HPDE6-E6E7 (cell line): ENCODE results near the gene CLBA1.

ENCODE experiments used
- DNase-seq: peaks from one replicate; pipeline ENCODE4 v3.0.0; 2011; ENCODE audit warnings: missing footprints; ENCODE audit errors: extremely low spot score

Gene CLBA1

DNA sequence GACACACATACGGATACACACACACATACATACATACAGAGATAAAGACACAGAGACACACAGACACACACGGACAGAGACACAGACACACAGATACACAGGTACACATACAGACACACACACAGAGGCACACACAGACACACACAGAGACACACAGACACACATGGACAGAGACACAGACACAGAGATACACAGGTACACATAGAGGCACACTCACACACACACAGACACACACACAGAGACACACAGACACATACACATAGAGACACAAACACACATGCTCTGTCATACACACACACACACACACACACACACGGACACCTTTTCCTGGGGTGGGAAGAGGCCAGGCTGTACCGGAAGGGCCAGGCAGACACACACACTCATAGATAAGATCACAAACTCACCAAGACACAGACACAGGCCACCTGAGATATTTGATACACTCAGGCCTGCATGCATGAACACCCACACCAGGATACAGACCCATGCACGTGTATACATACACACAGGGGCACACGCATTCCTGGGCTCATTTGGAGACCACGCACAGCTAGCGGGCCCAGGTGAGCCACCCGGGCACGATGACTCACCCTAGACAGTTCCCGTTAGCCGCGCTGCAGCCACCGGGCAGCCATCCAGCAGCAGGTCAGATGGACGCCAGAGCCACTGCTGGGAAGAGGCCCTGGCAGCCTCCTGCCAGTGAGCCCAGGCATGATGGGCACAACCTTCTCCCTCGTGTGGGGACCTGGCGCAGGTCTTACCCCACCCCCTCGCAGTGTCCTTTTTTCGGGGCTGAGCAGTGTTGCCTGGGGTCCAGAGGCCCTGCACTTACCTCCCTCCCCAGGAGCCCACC is 5.6 kb upstream of the CLBA1 start:
- no peak for DNase-seq

- DNase-seq, result no peak
These were observed 4.7 kb upstream of the CLBA1 start for GRCh38 chr14:104980611-104981531.

- DNase-seq, result no peak
These were observed 3.7 kb upstream of the CLBA1 start for GRCh38 chr14:104981699-104982541.

DNA sequence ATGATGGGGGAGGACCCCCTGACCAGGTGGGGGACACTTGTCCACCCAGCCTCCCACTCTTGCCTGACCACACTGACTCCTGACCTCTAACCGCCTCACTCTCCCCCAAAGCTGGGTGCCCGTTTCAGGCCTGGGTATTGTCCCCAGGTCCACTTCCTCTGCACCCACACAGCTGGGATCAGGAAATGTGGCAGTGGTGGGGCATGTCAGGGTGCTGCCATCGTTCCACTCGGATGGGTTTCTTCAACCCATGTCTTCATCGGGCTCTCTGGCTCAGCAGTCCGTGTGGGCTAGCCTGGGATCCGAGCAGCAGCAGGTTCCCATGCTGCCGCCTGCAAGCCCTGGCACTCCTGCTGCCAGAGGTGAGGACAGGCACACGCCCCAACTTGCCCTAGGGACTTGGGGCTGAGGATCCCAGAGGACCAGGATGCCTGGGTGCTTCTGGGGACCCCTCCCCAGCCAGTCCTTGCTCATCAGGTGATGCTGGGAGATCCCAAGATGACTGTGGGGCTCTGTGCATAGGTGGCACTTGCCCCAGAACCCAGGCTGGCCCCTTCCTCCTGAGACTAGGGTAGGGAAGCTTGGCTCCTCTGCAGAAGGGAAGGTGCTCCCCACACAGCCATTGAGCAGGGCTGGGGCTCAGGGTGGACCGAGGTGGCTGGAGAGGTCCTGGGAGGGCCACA is 2.9 kb upstream of the CLBA1 start:
- no peak for DNase-seq

DNA sequence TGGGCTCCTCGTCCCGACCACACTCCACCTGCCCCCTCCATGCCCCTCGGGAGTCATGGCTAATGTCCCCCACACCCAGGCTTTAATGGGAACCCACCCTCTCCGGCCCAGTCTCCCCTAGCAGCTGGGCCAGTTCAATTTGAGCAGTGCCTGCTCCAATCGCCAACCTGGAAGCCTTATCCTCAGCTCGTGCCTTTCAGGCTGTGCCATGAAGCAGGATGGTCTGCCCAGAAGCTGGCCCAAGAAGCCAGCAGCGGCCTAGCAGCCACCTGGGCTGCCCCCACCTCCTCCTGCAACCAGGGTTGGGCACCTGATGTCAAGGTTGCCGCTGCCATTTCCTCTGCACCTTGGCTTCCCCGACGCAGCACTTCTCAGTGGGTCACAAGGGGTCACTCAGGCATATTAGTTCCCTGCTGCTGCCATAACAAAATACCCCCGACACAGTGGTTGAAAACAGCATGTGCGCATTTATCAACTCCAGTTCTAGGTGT is 2.3 kb upstream of the CLBA1 start:
- DNase-seq, result no peak

DNA sequence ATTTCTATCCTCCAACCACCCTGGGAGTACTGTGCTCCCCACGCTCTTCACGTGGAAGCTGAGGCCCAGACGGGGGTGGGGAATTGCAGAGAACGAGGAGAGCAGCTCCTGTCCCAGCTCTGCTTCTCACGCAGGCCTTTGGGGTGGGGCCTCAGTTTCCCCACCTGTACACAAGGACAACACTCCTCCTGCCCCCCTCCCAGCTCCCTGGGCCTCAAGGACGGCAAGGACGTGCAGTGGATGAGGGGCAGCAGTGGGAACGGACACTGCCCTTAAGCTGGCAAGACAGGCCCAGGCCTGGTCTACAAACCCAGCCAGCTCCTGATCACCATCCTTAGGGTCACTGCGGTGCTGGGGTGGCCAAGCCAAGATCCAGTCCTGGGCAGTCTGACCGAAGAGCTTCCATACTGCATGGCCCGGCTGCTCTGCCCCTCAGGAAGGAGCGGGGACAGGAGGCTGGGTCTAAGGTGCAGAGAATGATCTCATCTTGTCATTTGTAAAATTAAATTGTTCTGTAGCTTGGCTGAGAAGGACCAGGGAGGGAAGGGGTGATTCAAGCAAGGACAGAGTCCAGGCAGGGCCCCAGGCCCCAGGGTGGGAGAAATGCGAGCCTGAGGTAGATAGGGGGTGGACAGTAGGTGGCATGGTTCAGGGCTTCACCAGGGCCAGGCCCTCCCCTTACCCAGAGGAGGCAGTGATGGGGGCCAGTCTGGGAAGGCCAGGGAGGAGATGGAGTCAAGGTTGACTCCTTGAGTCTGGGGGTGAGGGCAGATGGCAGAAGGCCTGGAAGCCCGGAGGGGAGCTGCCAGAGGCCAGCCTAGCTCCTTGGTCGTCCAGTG is 1.3 kb upstream of the CLBA1 start:
- no peak for DNase-seq

DNA sequence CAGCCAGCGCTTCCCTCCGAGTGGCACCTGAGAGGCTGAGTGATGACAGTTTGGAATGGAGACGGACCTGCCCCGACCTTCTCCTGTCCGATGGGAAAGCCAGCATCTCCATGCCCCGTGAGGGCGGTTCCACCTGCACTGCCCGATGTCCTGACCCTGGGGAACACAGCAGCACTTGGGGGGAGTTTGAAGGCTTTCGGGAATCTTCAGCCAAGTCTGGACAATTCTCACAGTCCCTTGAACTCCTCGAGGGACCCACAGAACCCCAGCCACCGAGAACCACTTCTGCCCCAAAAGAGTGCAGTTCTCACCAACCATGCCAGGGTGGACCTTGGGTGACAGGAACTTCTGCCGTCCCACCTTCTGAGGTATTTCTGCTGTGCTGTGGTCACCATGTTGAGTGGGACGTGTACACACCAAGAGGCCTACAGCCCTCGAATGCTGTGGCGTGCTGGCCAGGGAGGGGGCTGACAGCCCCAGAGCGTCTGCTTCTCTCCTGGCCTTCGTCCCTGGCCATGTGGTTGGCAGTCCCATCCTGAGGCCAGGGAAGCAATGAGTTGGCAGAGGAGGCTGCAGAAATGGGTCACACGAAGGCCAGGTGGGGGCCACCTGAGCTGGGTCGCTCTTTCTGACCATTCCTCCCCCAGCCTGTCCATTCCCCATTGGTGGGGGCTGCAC is 1.0 kb downstream of the CLBA1 start:
- DNase-seq, result no peak

- DNase-seq, result no peak
These were observed 3.8 kb downstream of the CLBA1 start for GRCh38 chr14:104989236-104989950.

DNA sequence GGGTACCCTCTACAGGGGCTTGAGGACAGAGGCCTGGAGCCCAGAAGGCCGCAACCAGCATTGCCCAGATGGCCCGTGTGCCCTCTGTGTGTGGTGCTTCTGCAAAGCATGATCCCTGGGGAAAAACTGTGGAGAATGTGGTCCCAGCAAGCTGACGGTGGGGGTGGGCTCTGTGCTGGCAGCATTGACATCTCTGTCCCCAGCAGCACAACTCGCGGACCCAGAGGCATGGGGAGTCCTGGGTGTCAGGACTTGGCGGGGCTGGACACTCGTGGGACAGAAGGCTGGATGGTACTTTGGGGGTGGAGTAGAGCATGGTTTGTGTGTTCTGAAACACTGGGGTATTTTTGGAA is 4.3 kb downstream of the CLBA1 start:
- no peak for DNase-seq

- DNase-seq, result no peak
These were observed 6.3 kb downstream of the CLBA1 start for GRCh38 chr14:104991896-104992230.

GRCh38 chr14:104992501-104992900 is 6.9 kb downstream of the CLBA1 start:
- DNase-seq, result no peak

- DNase-seq, result no peak
These were observed 7.7 kb downstream of the CLBA1 start for GRCh38 chr14:104993306-104993705.

DNA sequence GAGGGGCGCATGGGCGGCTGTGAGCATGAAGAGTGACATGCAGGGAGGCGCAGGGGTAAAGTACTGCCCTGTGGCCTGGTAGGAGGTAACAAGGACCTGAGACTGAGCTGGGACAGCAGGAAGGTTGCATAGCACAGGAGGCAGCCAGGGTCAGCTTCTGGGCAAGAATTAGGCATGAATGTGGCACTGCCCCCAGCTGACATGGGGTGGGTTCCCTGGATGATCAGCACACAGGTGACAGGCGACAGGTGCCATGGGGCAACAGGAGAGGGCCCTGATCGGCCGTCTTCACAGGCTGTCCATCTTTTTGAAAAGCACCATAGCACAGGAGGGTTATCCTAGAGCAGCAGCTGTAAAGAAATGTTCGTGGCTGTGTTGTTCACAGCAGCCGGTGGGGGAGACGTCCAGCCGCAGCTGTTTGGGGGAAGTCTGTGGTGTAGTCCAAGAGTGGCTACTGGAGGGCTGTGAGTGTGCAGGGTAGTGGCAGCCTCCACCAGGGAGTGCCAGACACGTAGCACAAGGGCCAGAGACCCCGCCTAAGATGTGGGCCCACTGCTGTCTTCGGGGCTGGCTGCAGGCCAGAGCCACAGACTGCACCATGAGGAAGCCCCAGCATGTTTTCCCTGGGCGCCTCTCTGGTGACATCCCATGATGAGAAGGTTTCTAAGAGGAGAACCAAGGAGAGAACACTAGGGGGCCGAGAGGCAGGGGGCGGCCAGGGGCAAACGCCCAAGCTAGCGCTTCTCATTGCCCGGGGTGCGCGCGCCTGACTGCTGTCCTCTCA is 8.4 kb downstream of the CLBA1 start:
- DNase-seq, result no peak

DNA sequence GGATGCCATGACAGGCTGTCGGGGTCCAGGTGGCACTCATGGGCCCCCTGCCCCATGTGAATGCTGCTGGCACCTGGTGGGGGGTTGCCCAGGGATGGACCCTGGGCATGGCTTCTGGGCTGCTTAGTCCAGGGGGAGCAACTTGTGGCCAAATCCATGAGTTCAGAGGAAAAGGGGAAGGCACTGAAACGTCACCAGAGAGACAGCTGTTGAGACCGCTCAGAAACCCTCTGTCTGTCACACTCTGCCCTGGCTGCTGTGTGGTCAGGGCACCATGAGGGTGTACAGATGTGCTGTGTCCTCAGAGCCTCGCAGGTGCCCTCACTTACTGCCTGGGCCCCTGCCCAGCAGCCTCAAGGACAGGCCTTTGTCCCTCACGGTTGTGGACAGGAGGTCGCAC is 9.4 kb downstream of the CLBA1 start:
- no peak for DNase-seq

DNA sequence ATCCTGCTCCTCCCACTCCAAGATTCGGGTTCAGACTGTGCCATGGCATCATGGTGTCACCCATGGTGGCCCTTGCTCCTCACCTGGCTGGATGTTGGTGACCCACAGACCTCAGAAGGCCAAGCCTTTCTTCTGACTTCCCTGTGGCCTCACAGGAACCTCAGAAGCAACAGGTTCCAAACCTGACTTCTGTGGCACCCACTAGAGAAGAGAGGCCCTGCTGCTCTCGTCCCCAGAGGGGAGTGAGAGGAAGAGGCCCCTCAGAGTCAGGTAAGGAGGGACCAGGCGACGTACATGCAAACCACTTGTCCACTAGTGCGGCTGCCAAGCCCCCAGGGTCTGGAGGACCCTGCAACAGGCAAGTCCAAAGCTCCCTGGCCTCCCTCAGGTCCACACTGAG is 10.4 kb downstream of the CLBA1 start:
- no peak for DNase-seq

DNA sequence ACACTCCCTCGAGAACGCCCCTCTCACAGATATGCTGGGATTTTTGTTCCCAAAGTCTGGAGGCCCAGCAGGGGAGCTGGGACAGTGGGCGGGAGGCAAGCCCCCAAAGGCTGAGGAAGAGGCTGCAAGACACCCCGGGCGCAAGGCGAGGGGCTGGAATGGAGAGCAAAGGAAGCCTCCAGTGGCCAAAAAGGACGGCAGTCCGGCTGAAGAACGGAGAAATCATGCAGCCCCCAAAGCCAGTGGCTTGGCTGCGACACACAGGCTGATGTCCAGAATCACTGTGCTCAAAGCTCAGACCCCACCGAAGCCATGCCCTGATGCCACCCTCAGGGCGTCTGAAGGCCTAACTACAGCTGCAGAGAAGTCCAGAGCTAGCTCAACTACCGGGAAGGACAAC is 10.9 kb downstream of the CLBA1 start:
- no peak for DNase-seq

DNA sequence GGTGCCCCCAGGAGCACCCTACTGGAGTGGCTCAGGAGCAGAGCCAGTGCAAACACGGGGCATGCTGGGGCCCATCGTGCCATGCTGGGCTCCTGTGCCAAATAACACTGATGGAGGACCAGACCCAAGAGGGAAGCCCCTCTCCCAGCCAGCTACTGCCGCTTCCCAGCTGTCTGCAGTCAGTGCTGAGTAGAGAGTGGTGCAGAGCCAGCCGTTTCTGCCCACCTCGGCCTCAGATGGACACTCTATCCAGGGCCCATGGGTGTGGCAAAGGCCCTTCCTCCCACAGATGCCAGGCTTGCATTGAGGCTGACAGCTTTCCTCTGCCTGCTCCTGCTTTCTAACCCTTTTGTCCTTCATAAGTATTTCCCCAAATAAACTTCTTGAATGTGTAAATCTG is 13.2 kb downstream of the CLBA1 start:
- no peak for DNase-seq

DNA sequence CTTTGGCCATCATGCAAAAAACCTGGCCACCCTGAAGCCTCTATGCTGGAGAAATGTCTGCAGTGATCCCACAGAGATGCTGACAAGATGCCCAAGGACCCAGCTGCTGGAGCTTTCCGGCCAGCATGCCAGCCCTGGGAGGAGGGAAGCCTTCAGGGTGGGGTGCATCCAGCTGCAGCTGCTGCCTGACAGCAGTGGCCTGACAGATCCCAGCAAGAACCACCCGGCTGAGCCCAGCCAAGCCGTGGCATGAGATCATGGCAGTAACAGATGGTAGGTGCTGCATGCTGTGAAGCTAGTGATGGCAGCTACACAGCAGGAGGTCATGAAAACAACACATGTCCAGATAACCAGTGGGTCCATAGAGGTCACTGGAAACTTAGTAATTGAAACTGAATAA is 13.8 kb downstream of the CLBA1 start:
- no peak for DNase-seq
